ENCODE data around the gene GALNT18. TPM values are rescaled to one million over a fixed set of nuclear protein-coding genes. Genes with fewer than 3 reads are reported as not detected.
A peak's percentile ranks its signal among the peaks of the same experiment; 100 is the strongest.

Gene GALNT18
- total RNA-seq, 1 experiment from 2014 or later: 1.7 TPM

- Histone ChIP-seq H2BK12ac (ENCODE audit: insufficient read length, low read depth, low read length) (no peak overlapping the region), H2BK20ac (ENCODE audit: low read depth, low read length, poor library complexity, severe bottlenecking) (no peak overlapping the region), H2AFZ (ENCODE audit: low read length) (no peak overlapping the region), H4K5ac (ENCODE audit: insufficient read length, low read depth, low read length) (no peak overlapping the region), H3K23ac (ENCODE audit: insufficient read length, low read depth, low read length) (no peak overlapping the region), H2BK15ac (ENCODE audit: low read depth, low read length) (no peak overlapping the region), H3K23me2 (ENCODE audit: insufficient read length, low read depth, low read length, poor library complexity, severe bottlenecking) (no peaks in the 10 kb centered on the region), H4K91ac (ENCODE audit: insufficient read length, low read depth, low read length) (no peak overlapping the region), H3K9ac (ENCODE audit: extremely low read depth, insufficient read length, low read length) (no peak overlapping the region), H4K8ac (replicated peaks; ENCODE audit: insufficient read length, low read depth, low read length) (no peak overlapping the region), H3K79me1 (ENCODE audit: insufficient read depth, low read depth, low read length, poor library complexity, severe bottlenecking) (no peaks in the 10 kb centered on the region), H3K27me3 (ENCODE audit: insufficient read depth, low read length) (no peaks in the 10 kb centered on the region), H3K56ac (ENCODE audit: insufficient read length, low read depth, low read length) (no peak overlapping the region), H3K79me2 (ENCODE audit: insufficient read depth, low read length) (no peaks in the 10 kb centered on the region), H3K9me3 (ENCODE audit: control insufficient read depth, low read depth, low read length) (no peaks in the 10 kb centered on the region), H3K4ac (ENCODE audit: low read depth, low read length) (no peak overlapping the region), H3K4me1 (ENCODE audit: insufficient read depth, low read length) (no peaks in the 10 kb centered on the region; the same call in 1 of the 2 replicates), H3T11ph (ENCODE audit: low read length) (no peak overlapping the region), H2AK5ac (ENCODE audit: insufficient read length, low read length) (no peak overlapping the region), H3K14ac (ENCODE audit: insufficient read depth, low read length) (no peak overlapping the region), H3K18ac (ENCODE audit: insufficient read length, low read depth, low read length) (no peak overlapping the region), H2BK120ac (ENCODE audit: low read depth, low read length, poor library complexity, severe bottlenecking) (no peak overlapping the region), H3K4me2 (ENCODE audit: insufficient read depth, insufficient read length, low read length) (no peak overlapping the region), H3K27ac (ENCODE audit: insufficient read length, low read depth, low read length) (no peak overlapping the region), H2BK5ac (ENCODE audit: insufficient read length, low read length) (no peak overlapping the region), H4K20me1 (ENCODE audit: control insufficient read depth, insufficient read depth, insufficient read length) (no peaks in the 10 kb centered on the region)
- H3K27me3 Mint-ChIP-seq (ENCODE audit: low read depth): peaks cover 7% of the 10 kb centered on the region
- peaks cover 14 to 19% of the 10 kb centered on the region in 2 experiments for H3K4me1 Mint-ChIP-seq
- DNase-seq: no peak
- H3K36me3 Mint-ChIP-seq (ENCODE audit: insufficient read depth in 1 of 3, low read depth in 3 of 3): no peaks in the 10 kb centered on the region
- WGBS (ENCODE audit: extremely low coverage, insufficient read length, low lambda C conversion rate): no CpG with 5 or more reads among the region's 3 CpGs
- no peak overlapping the region for H3K4me3 Mint-ChIP-seq
- peak overlapping the region in 1 of 3 experiments; percentile 3; a peak in 1 of 7 replicates for H3K27ac Mint-ChIP-seq
- H3K9me3 Mint-ChIP-seq: no peaks in the 10 kb centered on the region
- TF ChIP-seq, protein P1, sequence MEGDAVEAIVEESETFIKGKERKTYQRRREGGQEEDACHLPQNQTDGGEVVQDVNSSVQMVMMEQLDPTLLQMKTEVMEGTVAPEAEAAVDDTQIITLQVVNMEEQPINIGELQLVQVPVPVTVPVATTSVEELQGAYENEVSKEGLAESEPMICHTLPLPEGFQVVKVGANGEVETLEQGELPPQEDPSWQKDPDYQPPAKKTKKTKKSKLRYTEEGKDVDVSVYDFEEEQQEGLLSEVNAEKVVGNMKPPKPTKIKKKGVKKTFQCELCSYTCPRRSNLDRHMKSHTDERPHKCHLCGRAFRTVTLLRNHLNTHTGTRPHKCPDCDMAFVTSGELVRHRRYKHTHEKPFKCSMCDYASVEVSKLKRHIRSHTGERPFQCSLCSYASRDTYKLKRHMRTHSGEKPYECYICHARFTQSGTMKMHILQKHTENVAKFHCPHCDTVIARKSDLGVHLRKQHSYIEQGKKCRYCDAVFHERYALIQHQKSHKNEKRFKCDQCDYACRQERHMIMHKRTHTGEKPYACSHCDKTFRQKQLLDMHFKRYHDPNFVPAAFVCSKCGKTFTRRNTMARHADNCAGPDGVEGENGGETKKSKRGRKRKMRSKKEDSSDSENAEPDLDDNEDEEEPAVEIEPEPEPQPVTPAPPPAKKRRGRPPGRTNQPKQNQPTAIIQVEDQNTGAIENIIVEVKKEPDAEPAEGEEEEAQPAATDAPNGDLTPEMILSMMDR (conservative IDR thresholded peaks at IDR 0.05): no peak
Measured at GRCh38 chr11:11359611-11360010, 262.2 kb downstream of the GALNT18 start.
